H1 (cell line): ENCODE results near the gene GRIA1. TPM values are rescaled to one million over a fixed set of nuclear protein-coding genes. Genes with fewer than 3 reads are reported as not detected.

Experiments used
- GTF2F1 ChIP-seq: IDR thresholded peaks from 2 replicates; pipeline ENCODE4 v1.6.1; 2012; ENCODE audit warnings: low read depth, low read length, improper control_type of control experiment, borderline replicate concordance
- POLR2AphosphoS5 ChIP-seq: IDR thresholded peaks from 2 replicates; pipeline ENCODE4 v1.6.1; 2011; ENCODE audit warnings: low read depth, low read length
- TBP ChIP-seq: IDR thresholded peaks from 2 replicates; pipeline ENCODE4 v1.6.1; 2011; ENCODE audit warnings: low read depth, low read length, improper control_type of control experiment
- polyA plus RNA-seq, 7 experiments: library from polyadenylated mRNA; depleted of rRNA in 3 of 7; stranded (reverse) in 5 of 7; unstranded in 2 of 7; fragments of >200 nt in 5 of 7; fragments of 200-250 nt in 2 of 7; gene quantifications; 1 replicate in 5 of 7; 2 replicates in 1 of 7; 4 replicates in 1 of 7; pipeline versions ENCODE4 v1.2.1 to v1.2.3, GENCODE V29; 2011 to 2013; ENCODE audit warnings: missing spikeins in 2 of 7, mixed read lengths in 2 of 7
- total RNA-seq: library from RNA; stranded (reverse); fragmentation: NEBNext Ultra II Directional; extraction: Animal tissue kit (Norgen Biotek cat#: 25700); gene quantifications from 2 replicates; pipeline ENCODE4 v1.2.1, GENCODE V29; 2021

Gene GRIA1
- total and polyA plus RNA-seq, 2 of the 8 experiments (the other 6 are each of a cell fraction or from before 2014, with no cell fraction given), result 0.97 to 2.5 TPM

GRCh38 chr5:153489611-153490010 is 859 bp upstream of the GRIA1 start (continued):
- no peak for TF ChIP-seq GTF2F1
- no peak for TF ChIP-seq POLR2AphosphoS5
- TF ChIP-seq TBP, result no peak
